GM12878 (cell line): ENCODE data around the gene CDK16. TPM values are rescaled to one million over a fixed set of nuclear protein-coding genes. Genes with fewer than 3 reads are reported as not detected.

ENCODE experiments used
- ATAC-seq: fragments of 200-7000 bp; cut with Tn5 transposase; 3 replicates; pipeline ENCODE4 v1.9.1; 2020; ENCODE audit warnings: mild to moderate bottlenecking, moderate library complexity
- BruUV-seq: library from RNA; stranded (reverse); fragments of 400-500 nt; replicated peaks from 2 replicates; lab custom pipeline; 2021; lab: Mats Ljungman, UMichigan
- CTCF ChIA-PET: fragments of 300-600 bp; sonication (Branson Sonifier 250); formaldehyde crosslinking; extraction: SDS; loops from one replicate; lab custom pipeline; 2021; ENCODE audit warnings: inconsistent platforms; lab: Yijun Ruan, JAX
- POLR2A ChIA-PET: fragments of 350-600 bp; formaldehyde crosslinking; extraction: SDS; loops from one replicate; lab custom pipeline; 2021; ENCODE audit warnings: inconsistent platforms; lab: Charles Lee
- RAD21 ChIA-PET: fragments of 300-600 bp; sonication (Branson Sonifier 250); formaldehyde crosslinking; loops from one replicate; lab custom pipeline; 2023; ENCODE audit warnings: antibody characterized with exemption; ENCODE audit not compliant: unreplicated experiment; lab: Charles Lee
- SMC1A ChIA-PET: fragments of 300-600 bp; sonication (Branson Sonifier 250); formaldehyde crosslinking; loops from one replicate; lab custom pipeline; 2023; ENCODE audit not compliant: unreplicated experiment, uncharacterized antibody; lab: Charles Lee
- DNase-seq: peaks from one replicate; pipeline ENCODE4 v3.0.0-alpha.2; 2011; ENCODE audit warnings: low read depth, low spot score
- FAIRE-seq: peaks from 3 replicates; lab custom pipeline; 2011; peaks lifted over from hg19 to GRCh38; lab: Jason Lieb, UNC
- H2AFZ ChIP-seq: 2 replicates; pipeline ENCODE4 v1.6.0; 2011; ENCODE audit warnings: low read depth, low read length, control low read depth; ENCODE audit not compliant: control insufficient read depth
- H3K27ac ChIP-seq: 2 replicates; pipeline ENCODE4 v1.5.1; 2011; ENCODE audit warnings: control low read depth; ENCODE audit not compliant: control insufficient read depth, insufficient read depth
- H3K27me3 ChIP-seq, 2 experiments: replicated peaks in 1 of 2; 2 replicates each; pipeline versions ENCODE4 v1.6.0 to v1.6.1; 2011; ENCODE audit warnings: low read length in 1 of 2; ENCODE audit not compliant: control insufficient read depth in 2 of 2, insufficient read depth in 2 of 2
- H3K36me3 ChIP-seq, 2 experiments: 2 replicates each; pipeline ENCODE4 v1.5.1; 2011; ENCODE audit warnings: low read length in 1 of 2; ENCODE audit not compliant: control insufficient read depth in 2 of 2, insufficient read depth in 2 of 2
- H3K4me1 ChIP-seq: 2 replicates; pipeline ENCODE4 v1.6.1; 2011; ENCODE audit warnings: mild to moderate bottlenecking, low read length, moderate library complexity, mixed read lengths; ENCODE audit not compliant: control insufficient read depth, insufficient read depth
- H3K4me2 ChIP-seq: 2 replicates; pipeline ENCODE4 v1.6.0; 2011; ENCODE audit warnings: control low read depth; ENCODE audit not compliant: control insufficient read depth, insufficient read depth
- H3K4me3 ChIP-seq: fragments of 200-600 bp; sonication (generic); 2 replicates; pipeline ENCODE4 v1.5.1; 2016
- H3K79me2 ChIP-seq: 2 replicates; pipeline ENCODE4 v1.6.0; 2011; ENCODE audit warnings: low read length; ENCODE audit not compliant: control insufficient read depth, insufficient read depth
- H3K9ac ChIP-seq: 2 replicates; pipeline ENCODE4 v1.8.0; 2011; ENCODE audit warnings: low read length, control low read depth, mixed read lengths; ENCODE audit not compliant: control insufficient read depth, insufficient read depth
- H3K9me3 ChIP-seq: replicated peaks from 3 replicates; pipeline ENCODE4 v1.5.1; 2011; ENCODE audit warnings: mild to moderate bottlenecking, low read length; ENCODE audit not compliant: control insufficient read depth, insufficient read depth
- H4K20me1 ChIP-seq: 2 replicates; pipeline ENCODE4 v1.6.0; 2011; ENCODE audit not compliant: control insufficient read depth, insufficient read depth
- BRCA1 ChIP-seq: IDR thresholded peaks from 2 replicates; pipeline ENCODE4 v1.6.1; 2011; ENCODE audit warnings: low read depth, low read length, improper control_type of control experiment
- CREB1 ChIP-seq: IDR thresholded peaks from 2 replicates; pipeline ENCODE4 v1.6.1; 2012; ENCODE audit warnings: low read depth, mild to moderate bottlenecking, inconsistent platforms
- JUNB ChIP-seq: IDR thresholded peaks from 2 replicates; pipeline ENCODE4 v1.6.1; 2016; ENCODE audit warnings: antibody characterized with exemption, mild to moderate bottlenecking
- POLR2A ChIP-seq: IDR thresholded peaks from 2 replicates; pipeline ENCODE4 v1.6.1; 2011; ENCODE audit warnings: low read depth, mild to moderate bottlenecking, low read length
- TAF1 ChIP-seq: IDR thresholded peaks from 2 replicates; pipeline ENCODE4 v1.6.1; 2011; ENCODE audit warnings: mild to moderate bottlenecking, low read depth, low read length, borderline replicate concordance
- ZNF622 ChIP-seq: fragments of 450-650 bp; IDR thresholded peaks from 2 replicates; pipeline ENCODE4 v1.6.1; 2017; ENCODE audit warnings: mild to moderate bottlenecking, inconsistent platforms
- WGBS: methylation state at CpG from one replicate; pipeline ENCODE4 v1.1.6; 2016; ENCODE audit warnings: low lambda C conversion rate; ENCODE audit not compliant: insufficient replicate concordance, insufficient coverage; ENCODE audit errors: missing lambda C conversion rate; 5-methylcytosine and 5-hydroxymethylcytosine counted together
- in situ Hi-C: fragments of 300-500 bp; cut with MboI; formaldehyde crosslinking; loops from 9 replicates; pipeline ENCODE4 v1.14.3; 2018; ENCODE audit warnings: mixed read lengths
- intact Hi-C: fragments of 100-400 bp; cut with micrococcal nuclease; formaldehyde crosslinking; loops from one replicate; pipeline ENCODE4 v1.14.2; 2022; ENCODE audit not compliant: unreplicated experiment
- polyA plus RNA-seq, 11 experiments: library from polyadenylated mRNA; depleted of rRNA in 4 of 11; unstranded in 6 of 11; stranded (reverse) in 5 of 11; fragments of >200 nt; fragmentation: Nextera tagmentation in 4 of 11; fragmentation: Illumina TruSeq in 1 of 11; extraction: Ambion mirVana in 4 of 11; extraction: Trizol in 1 of 11; gene quantifications; 1 replicate in 1 of 11; 2 replicates in 10 of 11; pipeline versions ENCODE4 v1.2.1 to v1.2.3, GENCODE V29; 2011 to 2016; ENCODE audit warnings: inconsistent platforms in 2 of 11, missing spikeins in 2 of 11, low read depth in 1 of 11
- total RNA-seq, 4 experiments: library from RNA; depleted of rRNA in 3 of 4; stranded (reverse); fragments of >200 nt in 3 of 4; fragmentation: Illumina TruSeq in 1 of 4; extraction: Trizol in 1 of 4; gene quantifications; 2 replicates each; pipeline versions ENCODE4 v1.2.1 to v1.2.3, GENCODE V29; 2013 to 2021
- TF ChIP-seq, protein P1 (sequence below): fragments of 450-650 bp; formaldehyde crosslinking; IDR thresholded peaks from 2 replicates; pipeline ENCODE4 v1.4.0; 2020; ENCODE audit warnings: mild to moderate bottlenecking, moderate library complexity
- TF ChIP-seq, protein P2 (sequence below): IDR thresholded peaks from 2 replicates; pipeline ENCODE4 v1.6.1; 2011; ENCODE audit warnings: low read depth, low read length, improper control_type of control experiment, borderline replicate concordance

Gene CDK16
- total and polyA plus RNA-seq, 10 of the 15 experiments (the other 5 are each of a cell fraction or from before 2014, with no cell fraction given), result 2.4 to 75.1 (median 48.2) TPM

DNA sequence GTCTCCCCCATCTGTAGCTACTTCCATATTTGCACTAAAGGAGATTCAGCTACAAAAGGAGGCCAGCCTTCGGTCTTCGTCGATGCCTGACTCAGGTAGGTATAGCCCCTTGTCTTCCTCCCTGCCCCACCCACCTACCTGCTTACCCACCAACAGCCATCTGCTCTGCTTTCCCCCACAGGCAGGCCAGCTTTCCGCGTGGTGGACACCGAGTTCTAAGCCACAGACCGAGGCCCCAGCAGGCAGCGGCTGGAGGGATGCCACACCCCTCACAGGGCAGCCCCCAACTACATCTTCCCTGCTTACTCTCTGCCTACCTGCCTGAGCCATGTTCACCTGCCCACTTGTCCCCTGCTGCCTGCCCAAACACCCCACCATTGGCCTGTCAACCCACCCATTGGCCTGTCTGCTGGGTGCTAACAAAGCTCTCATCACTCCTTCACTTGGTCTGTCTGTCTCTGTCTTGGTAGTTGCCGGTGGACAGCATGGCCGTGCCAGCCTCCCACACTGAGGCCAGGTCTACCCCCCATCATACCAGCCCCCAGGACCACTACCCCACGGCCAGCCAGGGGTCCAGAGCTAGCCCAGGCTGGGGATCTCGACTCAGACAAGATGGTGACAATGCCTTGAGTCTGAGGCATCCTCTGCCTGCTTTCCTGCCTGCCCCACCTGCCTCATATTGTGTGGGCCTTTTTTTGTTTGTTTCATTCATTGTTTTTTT is 10.2 kb downstream of the CDK16 start:
- Histone ChIP-seq H3K27me3 (no peaks in the 10 kb centered on the region), H3K36me3 (peaks cover 22 to 23% of the 10 kb centered on the region in 2 experiments; a peak in 3 of 4 replicates), H3K4me1 (no peaks in the 10 kb centered on the region), H3K79me2 (peaks cover under 1% of the 10 kb centered on the region; the same call in 1 of the 2 replicates), H4K20me1 (no peaks in the 10 kb centered on the region), H3K4me2 (no peak overlapping the region), H3K9ac (no peak overlapping the region), H2AFZ (no peak overlapping the region), H3K27ac (no peak overlapping the region), H3K9me3 (no peaks in the 10 kb centered on the region), H3K4me3 (no peak overlapping the region)
- SMC1A ChIA-PET, result interaction anchor here (0.5 kb wide), 1 partner anchor 858 kb away, joined by 3 read pairs; no protein-coding TSS in a partner anchor
- WGBS, result 93% methylated on average over 12 of the region's 12 CpGs
- RAD21 ChIA-PET, result no interaction called here
- DNase-seq (no peak), FAIRE-seq (no peak), ATAC-seq (no peak)
- BruUV-seq, result no TSS peak
- in situ Hi-C loops (no loop called here), intact Hi-C loops (no loop called here)
- CTCF ChIA-PET, result interaction anchor here (0.7 kb wide), 1 partner anchor 1714 kb away, joined by 3 read pairs; no protein-coding TSS in a partner anchor
- TF ChIP-seq JUNB (no peak), TAF1 (no peak), BRCA1 (no peak), CREB1 (no peak), POLR2A (0 out of 2 replicates have a peak, but pooled peaks have one; percentile 4), ZNF622 (no peak)
- TF ChIP-seq, protein P1, sequence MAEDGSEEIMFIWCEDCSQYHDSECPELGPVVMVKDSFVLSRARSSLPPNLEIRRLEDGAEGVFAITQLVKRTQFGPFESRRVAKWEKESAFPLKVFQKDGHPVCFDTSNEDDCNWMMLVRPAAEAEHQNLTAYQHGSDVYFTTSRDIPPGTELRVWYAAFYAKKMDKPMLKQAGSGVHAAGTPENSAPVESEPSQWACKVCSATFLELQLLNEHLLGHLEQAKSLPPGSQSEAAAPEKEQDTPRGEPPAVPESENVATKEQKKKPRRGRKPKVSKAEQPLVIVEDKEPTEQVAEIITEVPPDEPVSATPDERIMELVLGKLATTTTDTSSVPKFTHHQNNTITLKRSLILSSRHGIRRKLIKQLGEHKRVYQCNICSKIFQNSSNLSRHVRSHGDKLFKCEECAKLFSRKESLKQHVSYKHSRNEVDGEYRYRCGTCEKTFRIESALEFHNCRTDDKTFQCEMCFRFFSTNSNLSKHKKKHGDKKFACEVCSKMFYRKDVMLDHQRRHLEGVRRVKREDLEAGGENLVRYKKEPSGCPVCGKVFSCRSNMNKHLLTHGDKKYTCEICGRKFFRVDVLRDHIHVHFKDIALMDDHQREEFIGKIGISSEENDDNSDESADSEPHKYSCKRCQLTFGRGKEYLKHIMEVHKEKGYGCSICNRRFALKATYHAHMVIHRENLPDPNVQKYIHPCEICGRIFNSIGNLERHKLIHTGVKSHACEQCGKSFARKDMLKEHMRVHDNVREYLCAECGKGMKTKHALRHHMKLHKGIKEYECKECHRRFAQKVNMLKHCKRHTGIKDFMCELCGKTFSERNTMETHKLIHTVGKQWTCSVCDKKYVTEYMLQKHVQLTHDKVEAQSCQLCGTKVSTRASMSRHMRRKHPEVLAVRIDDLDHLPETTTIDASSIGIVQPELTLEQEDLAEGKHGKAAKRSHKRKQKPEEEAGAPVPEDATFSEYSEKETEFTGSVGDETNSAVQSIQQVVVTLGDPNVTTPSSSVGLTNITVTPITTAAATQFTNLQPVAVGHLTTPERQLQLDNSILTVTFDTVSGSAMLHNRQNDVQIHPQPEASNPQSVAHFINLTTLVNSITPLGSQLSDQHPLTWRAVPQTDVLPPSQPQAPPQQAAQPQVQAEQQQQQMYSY, result no peak
- TF ChIP-seq, protein P2, sequence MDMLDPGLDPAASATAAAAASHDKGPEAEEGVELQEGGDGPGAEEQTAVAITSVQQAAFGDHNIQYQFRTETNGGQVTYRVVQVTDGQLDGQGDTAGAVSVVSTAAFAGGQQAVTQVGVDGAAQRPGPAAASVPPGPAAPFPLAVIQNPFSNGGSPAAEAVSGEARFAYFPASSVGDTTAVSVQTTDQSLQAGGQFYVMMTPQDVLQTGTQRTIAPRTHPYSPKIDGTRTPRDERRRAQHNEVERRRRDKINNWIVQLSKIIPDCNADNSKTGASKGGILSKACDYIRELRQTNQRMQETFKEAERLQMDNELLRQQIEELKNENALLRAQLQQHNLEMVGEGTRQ, result no peak
- POLR2A ChIA-PET, result interaction anchor here (1.2 kb wide), 1 partner anchor 11 kb away, joined by 4 read pairs; no protein-coding TSS in a partner anchor
